Sigmoid colon (tissue), 7 donors: Measurements from ENCODE around the gene NCOA4. TPM values are rescaled to one million over a fixed set of nuclear protein-coding genes. Genes with fewer than 3 reads are reported as not detected.

Experiments used
- DNase-seq: peaks from one replicate; pipeline ENCODE4 v3.0.0-alpha.2; 2019
- H3K27ac ChIP-seq, 4 donors: fragments of 200-600 bp; sonication (generic); one replicate each; pipeline ENCODE4 v1.5.1; 2016 to 2019; ENCODE audit warnings: mild to moderate bottlenecking in 1 of 4
- H3K27me3 ChIP-seq, 3 donors: fragments of 200-600 bp; sonication (generic); one replicate each; pipeline ENCODE4 v1.5.1; 2019; ENCODE audit warnings: mild to moderate bottlenecking in 1 of 3
- H3K36me3 ChIP-seq, 4 donors: fragments of 200-600 bp; sonication (generic); one replicate each; pipeline ENCODE4 v1.5.1; 2016 to 2019
- H3K4me1 ChIP-seq, 4 donors: fragments of 200-600 bp; sonication (generic); one replicate each; pipeline ENCODE4 v1.5.1; 2017 to 2019
- H3K4me3 ChIP-seq, 4 donors: fragments of 200-600 bp; sonication (generic); one replicate each; pipeline ENCODE4 v1.5.1; 2017 to 2019; ENCODE audit warnings: mild to moderate bottlenecking in 2 of 4, moderate library complexity in 1 of 4
- H3K9me3 ChIP-seq, 4 donors: fragments of 200-600 bp in 3 of 4; sonication (generic) in 3 of 4; one replicate each; pipeline versions ENCODE4 v1.5.1 to v1.6.1; 2013 to 2019
- EP300 ChIP-seq, 4 donors: sonication (generic); formaldehyde crosslinking; IDR thresholded peaks; one replicate each; pipeline ENCODE4 v1.6.1; 2017; ENCODE audit warnings: antibody characterized with exemption in 4 of 4
- POLR2A ChIP-seq, 2 donors: fragments of 450-650 bp; IDR thresholded peaks; one replicate each; pipeline ENCODE4 v1.6.1; 2016; ENCODE audit warnings: antibody characterized with exemption in 2 of 2, mild to moderate bottlenecking in 2 of 2, moderate library complexity in 2 of 2
- POLR2AphosphoS5 ChIP-seq, 4 donors: sonication (generic); formaldehyde crosslinking; IDR thresholded peaks; one replicate each; pipeline ENCODE4 v1.6.1; 2017; ENCODE audit warnings: antibody characterized with exemption in 4 of 4
- WGBS, 2 donors: extraction: QIAGEN DNeasy Blood & Tissue Kit; methylation state at CpG; one replicate each; pipeline ENCODE4 v1.1.7; 2013; 5-methylcytosine and 5-hydroxymethylcytosine counted together
- intact Hi-C: fragments of 100-400 bp; cut with DNase I; formaldehyde crosslinking; loops from one replicate; pipeline ENCODE4 v1.15.1; 2023
- polyA plus RNA-seq, 3 donors: library from polyadenylated mRNA; stranded (reverse); fragments of 200-250 nt; gene quantifications; one replicate each; pipeline ENCODE4 v1.2.3, GENCODE V29; 2013
- total RNA-seq, 4 donors: library from RNA; depleted of rRNA; stranded (reverse); fragments of >200 nt; gene quantifications; one replicate each; pipeline ENCODE4 v1.1.0, GENCODE V29; 2016
- TF ChIP-seq, protein P1 (sequence below), 4 experiments: fragments of 450-650 bp in 3 of 4; fragments of 200-600 bp in 1 of 4; IDR thresholded peaks; one replicate each; pipeline ENCODE4 v1.5.1; 2016 to 2019; ENCODE audit warnings: antibody characterized with exemption in 4 of 4, mild to moderate bottlenecking in 3 of 4, moderate library complexity in 2 of 4
- donor health status: healthy with polysubstance abuse.
- donor health status: Bipolar disorder and iron deficiency.
- donor health status: healthy.

Gene NCOA4
- total and polyA plus RNA-seq, 7 donors, result 82.6 to 192 (median 149) TPM

DNA sequence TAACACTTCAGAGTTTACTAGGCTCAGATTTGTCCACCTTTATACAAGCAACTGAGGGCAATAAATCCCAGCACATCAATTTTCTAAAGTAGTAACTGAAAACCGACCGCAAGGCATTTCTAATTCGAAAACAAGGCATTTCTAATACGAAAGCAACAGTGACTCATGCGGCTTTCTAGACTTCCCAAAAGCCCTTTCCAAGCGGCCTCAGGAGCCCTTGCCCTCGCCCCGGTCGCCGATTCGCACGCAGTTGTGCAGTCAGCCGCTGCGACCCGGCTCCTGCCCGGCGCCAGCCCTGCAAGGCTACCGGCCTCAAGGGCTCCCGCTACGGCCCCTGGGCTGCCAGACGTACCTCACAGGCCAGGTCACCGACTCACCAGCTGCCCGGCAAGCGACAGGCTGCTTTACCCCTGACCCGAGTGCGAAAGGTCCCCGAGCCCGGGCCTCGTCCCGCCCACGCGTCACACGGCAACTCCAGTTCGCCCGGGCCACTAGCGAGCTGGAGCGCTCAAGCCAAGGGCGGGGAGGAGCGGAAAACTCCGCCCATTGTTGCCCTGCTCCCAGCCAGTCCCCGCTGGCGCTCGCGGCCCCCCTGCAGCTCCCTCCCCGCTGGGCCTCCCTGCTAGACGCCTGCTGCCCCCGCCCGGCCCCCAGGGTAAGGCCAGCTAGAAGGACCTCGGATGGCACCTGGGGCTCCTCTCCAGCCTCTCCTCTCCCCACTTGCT is 7.3 kb downstream of the NCOA4 start:
- intact Hi-C loops, result loop anchor here (10.0 kb wide), 1 partner anchor 48 kb away; the partner anchor contains the start of gene TIMM23
- Histone ChIP-seq H3K4me3 (peak overlapping the region; percentile 56 to 70 (median 64)), H3K27me3 (no peaks in the 10 kb centered on the region), H3K36me3 (no peaks in the 10 kb centered on the region), H3K27ac (peak overlapping the region; percentile 79 to 92 (median 81)), H3K4me1 (peaks cover 0 to 95% (median 85%) of the 10 kb centered on the region in 4 donors), H3K9me3 (no peaks in the 10 kb centered on the region)
- TF ChIP-seq EP300 (IDR thresholded peaks at IDR 0.05) (no peak), POLR2A (IDR thresholded peaks at IDR 0.05) (no peak), POLR2AphosphoS5 (IDR thresholded peaks at IDR 0.05) (peak in 3 of 4 donors; percentile 43 to 83 (median 59))
- TF ChIP-seq, protein P1, sequence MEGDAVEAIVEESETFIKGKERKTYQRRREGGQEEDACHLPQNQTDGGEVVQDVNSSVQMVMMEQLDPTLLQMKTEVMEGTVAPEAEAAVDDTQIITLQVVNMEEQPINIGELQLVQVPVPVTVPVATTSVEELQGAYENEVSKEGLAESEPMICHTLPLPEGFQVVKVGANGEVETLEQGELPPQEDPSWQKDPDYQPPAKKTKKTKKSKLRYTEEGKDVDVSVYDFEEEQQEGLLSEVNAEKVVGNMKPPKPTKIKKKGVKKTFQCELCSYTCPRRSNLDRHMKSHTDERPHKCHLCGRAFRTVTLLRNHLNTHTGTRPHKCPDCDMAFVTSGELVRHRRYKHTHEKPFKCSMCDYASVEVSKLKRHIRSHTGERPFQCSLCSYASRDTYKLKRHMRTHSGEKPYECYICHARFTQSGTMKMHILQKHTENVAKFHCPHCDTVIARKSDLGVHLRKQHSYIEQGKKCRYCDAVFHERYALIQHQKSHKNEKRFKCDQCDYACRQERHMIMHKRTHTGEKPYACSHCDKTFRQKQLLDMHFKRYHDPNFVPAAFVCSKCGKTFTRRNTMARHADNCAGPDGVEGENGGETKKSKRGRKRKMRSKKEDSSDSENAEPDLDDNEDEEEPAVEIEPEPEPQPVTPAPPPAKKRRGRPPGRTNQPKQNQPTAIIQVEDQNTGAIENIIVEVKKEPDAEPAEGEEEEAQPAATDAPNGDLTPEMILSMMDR (IDR thresholded peaks at IDR 0.05), result no peak
- DNase-seq, result peak; percentile 93
- WGBS, 2 donors, result 2% methylated on average over 49 of the region's 49 CpGs

DNA sequence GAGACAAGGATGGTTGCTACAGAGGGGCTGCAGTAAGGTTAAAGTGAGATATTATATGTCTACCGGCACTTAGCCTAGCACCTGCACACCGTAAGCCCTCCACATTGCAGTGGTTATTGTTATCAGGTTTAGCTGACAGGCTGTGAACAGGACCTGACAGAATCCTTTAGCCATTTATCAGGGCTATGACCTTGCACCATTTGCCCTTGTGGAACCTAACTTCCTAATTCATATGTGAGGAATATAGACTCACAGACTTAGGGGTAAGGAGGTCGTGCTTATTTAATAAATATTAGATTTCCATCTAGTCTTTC is 10.1 kb downstream of the NCOA4 start:
- DNase-seq, result no peak
- TF ChIP-seq EP300 (IDR thresholded peaks at IDR 0.05) (no peak), POLR2A (IDR thresholded peaks at IDR 0.05) (no peak), POLR2AphosphoS5 (IDR thresholded peaks at IDR 0.05) (no peak)
- TF ChIP-seq, protein P1 (IDR thresholded peaks at IDR 0.05), result no peak
- H3K27me3 ChIP-seq, result no peaks in the 10 kb centered on the region
- no peaks in the 10 kb centered on the region for H3K9me3 ChIP-seq
- intact Hi-C loops, result loop anchor here (10.0 kb wide), 1 partner anchor 46 kb away; the partner anchor contains the start of gene TIMM23
- H3K4me1 ChIP-seq, result peaks cover 0 to 83% (median 61%) of the 10 kb centered on the region in 4 donors
- WGBS, 2 donors, result 84 to 89% methylated on average over 3 of the region's 3 CpGs
- no peak overlapping the region for H3K4me3 ChIP-seq
- H3K36me3 ChIP-seq, result peaks cover 0 to 11% (median 2%) of the 10 kb centered on the region in 4 donors
- H3K27ac ChIP-seq, result peak overlapping the region in 3 of 4 donors; percentile 2 to 31 (median 12)

DNA sequence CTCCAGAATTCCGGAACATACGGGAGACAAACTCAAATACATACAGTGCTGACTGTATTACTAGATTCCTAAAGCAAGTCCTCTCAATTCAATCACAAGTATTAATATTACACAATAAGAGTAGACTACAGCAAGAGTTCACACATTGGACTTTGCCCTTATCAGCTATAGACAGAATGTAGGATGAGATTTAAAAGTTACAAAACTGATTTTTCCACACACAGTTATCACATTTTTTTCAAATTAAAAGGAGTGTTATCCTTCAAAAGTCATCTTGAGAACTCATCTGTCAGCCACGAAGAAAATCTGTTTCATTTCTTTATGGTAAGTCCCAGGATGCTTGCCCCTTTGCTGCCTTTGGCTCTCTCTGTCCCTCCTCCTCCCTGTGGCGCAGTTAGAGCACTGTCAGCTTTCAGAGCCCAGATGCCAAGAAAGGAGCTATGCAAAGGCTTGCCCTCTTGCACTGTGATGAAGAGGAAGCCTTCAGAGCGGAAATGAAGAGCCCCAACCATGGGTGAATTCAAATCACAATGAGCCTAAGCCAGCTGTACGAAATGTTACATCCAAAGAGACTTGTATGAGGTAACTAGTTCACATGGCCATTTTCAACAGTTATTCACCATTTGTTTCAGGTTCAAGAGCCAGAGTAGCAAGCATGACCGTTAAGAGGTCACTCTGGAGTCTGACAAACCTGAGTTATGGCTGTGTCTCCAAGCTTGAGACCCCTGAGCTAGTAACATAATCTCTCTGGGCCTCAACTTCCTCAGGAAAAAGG is 10.7 kb downstream of the NCOA4 start:
- H3K4me3 ChIP-seq, result peak overlapping the region in 1 of 4 donors; percentile 1
- 65 to 69% methylated on average over 7 of the region's 7 CpGs for WGBS, 2 donors
- TF ChIP-seq, protein P1 (IDR thresholded peaks at IDR 0.05), result no peak
- TF ChIP-seq POLR2A (IDR thresholded peaks at IDR 0.05) (no peak), POLR2AphosphoS5 (IDR thresholded peaks at IDR 0.05) (no peak), EP300 (IDR thresholded peaks at IDR 0.05) (no peak)
- H3K4me1 ChIP-seq, result peaks cover 0 to 78% (median 56%) of the 10 kb centered on the region in 4 donors
- H3K36me3 ChIP-seq, result peaks cover 0 to 16% (median 6%) of the 10 kb centered on the region in 4 donors
- no peaks in the 10 kb centered on the region for H3K27me3 ChIP-seq
- DNase-seq, result no peak
- intact Hi-C loops, result loop anchor here (10.0 kb wide), 1 partner anchor 45 kb away; the partner anchor contains the start of gene TIMM23
- H3K9me3 ChIP-seq, result no peaks in the 10 kb centered on the region
- H3K27ac ChIP-seq, result peak overlapping the region in 3 of 4 donors; percentile 2 to 31 (median 12)

DNA sequence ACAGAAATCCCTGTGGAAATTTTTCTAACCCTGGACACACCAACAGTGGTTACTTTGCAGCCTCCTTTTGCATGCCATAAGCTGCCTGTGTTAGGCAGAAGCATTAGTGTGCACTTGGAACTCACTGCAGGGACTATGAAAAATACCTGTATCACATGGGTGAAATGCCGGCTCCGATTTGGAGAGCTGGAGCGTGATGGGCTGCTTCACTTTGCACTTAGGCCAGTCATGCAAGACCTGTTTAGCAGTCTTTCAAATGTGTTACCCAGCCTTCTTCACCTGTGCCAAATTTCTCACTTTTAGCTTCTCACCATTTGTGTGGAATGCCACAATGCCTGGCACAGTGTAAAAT is 11.3 kb downstream of the NCOA4 start:
- Histone ChIP-seq H3K27me3 (no peaks in the 10 kb centered on the region), H3K4me1 (peaks cover 0 to 72% (median 50%) of the 10 kb centered on the region in 4 donors), H3K36me3 (peaks cover 0 to 22% (median 11%) of the 10 kb centered on the region in 4 donors), H3K4me3 (peak overlapping the region in 1 of 4 donors; percentile 1), H3K27ac (peak overlapping the region in 2 of 4 donors; percentile 12 to 31), H3K9me3 (no peaks in the 10 kb centered on the region)
- TF ChIP-seq, protein P1 (IDR thresholded peaks at IDR 0.05), result no peak
- TF ChIP-seq POLR2AphosphoS5 (IDR thresholded peaks at IDR 0.05), result no peak
- TF ChIP-seq EP300 (IDR thresholded peaks at IDR 0.05), result no peak
- TF ChIP-seq POLR2A (IDR thresholded peaks at IDR 0.05), result no peak
- intact Hi-C loops, result no loop called here
- 78 to 90% methylated on average over 3 of the region's 3 CpGs for WGBS, 2 donors
- no peak for DNase-seq
